Heart left ventricle (tissue), 13 donors: ENCODE data around the gene KCNN2.

Source experiments
- POLR2A ChIP-seq, 2 donors: fragments of 450-650 bp; IDR thresholded peaks; one replicate each; pipeline ENCODE4 v1.6.1; 2017; ENCODE audit warnings: antibody characterized with exemption in 2 of 2, mild to moderate bottlenecking in 2 of 2, moderate library complexity in 2 of 2
- TF ChIP-seq, protein P1 (sequence below), 12 donors: fragments of 200-600 bp; sonication (generic) in 4 of 12; IDR thresholded peaks; one replicate each; pipeline versions ENCODE4 v1.5.0 to v1.8.0; 2018 to 2022; ENCODE audit warnings: antibody characterized with exemption in 12 of 12, mild to moderate bottlenecking in 5 of 12
- donor health status: ischemic (EF 13 %, LVEDD 7.1; RV severe dilation, severe dysfunction).
- donor health status: DM: no; HTN: yes; CAD: no.
- donor health status: DM: no; HTN: no; CAD: no.
- donor health status: ischemic (EF 25% LVEDD 6.9; RV normal size, moderate dysfunction).
- donor health status: ischemic (EF 25% LVEDD 5.7; RV mildly dilated, moderate dysfunction).
- donor health status: ischemic (EF 35%, LVEDD 5.7; RV mildly dilated, moderate dysfunction).
- donor health status: nonischemic (EF 11% LVEDD 7.7; RV severe dilation, severe dysfunction).
- donor health status: DM: yes; HTN: yes; CAD: no.
- donor health status: PGD.
- donor health status: ischemic (EF 29% LVEDD 5.4; RV normal size, mild dysfunction).
- donor health status: nonischemic (EF 23%, LVEDD 6.1; RV moderate dilation, normal function).

- no peak for TF ChIP-seq POLR2A (IDR thresholded peaks at IDR 0.05)
- TF ChIP-seq, protein P1, sequence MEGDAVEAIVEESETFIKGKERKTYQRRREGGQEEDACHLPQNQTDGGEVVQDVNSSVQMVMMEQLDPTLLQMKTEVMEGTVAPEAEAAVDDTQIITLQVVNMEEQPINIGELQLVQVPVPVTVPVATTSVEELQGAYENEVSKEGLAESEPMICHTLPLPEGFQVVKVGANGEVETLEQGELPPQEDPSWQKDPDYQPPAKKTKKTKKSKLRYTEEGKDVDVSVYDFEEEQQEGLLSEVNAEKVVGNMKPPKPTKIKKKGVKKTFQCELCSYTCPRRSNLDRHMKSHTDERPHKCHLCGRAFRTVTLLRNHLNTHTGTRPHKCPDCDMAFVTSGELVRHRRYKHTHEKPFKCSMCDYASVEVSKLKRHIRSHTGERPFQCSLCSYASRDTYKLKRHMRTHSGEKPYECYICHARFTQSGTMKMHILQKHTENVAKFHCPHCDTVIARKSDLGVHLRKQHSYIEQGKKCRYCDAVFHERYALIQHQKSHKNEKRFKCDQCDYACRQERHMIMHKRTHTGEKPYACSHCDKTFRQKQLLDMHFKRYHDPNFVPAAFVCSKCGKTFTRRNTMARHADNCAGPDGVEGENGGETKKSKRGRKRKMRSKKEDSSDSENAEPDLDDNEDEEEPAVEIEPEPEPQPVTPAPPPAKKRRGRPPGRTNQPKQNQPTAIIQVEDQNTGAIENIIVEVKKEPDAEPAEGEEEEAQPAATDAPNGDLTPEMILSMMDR (IDR thresholded peaks at IDR 0.05) = no peak
Observed at GRCh38 chr5:114360357-114360756, 1.5 kb upstream of the KCNN2 start.
